T-helper 1 cell (primary cell): Measurements from ENCODE around the gene CERT1.

Experiments
- DNase-seq, 5 donors: peaks; one replicate each; pipeline ENCODE4 v3.0.0-alpha.2; 2012 to 2020

Gene CERT1

GRCh38 chr5:75471193-75471592 is 40.2 kb downstream of the CERT1 start:
- no peak for DNase-seq

GRCh38 chr5:75469017-75469416 is 42.4 kb downstream of the CERT1 start:
- no peak for DNase-seq

GRCh38 chr5:75468593-75468992 is 42.8 kb downstream of the CERT1 start:
- no peak for DNase-seq

- no peak for DNase-seq
Observed at GRCh38 chr5:75466006-75466716, 45.3 kb downstream of the CERT1 start.

DNA sequence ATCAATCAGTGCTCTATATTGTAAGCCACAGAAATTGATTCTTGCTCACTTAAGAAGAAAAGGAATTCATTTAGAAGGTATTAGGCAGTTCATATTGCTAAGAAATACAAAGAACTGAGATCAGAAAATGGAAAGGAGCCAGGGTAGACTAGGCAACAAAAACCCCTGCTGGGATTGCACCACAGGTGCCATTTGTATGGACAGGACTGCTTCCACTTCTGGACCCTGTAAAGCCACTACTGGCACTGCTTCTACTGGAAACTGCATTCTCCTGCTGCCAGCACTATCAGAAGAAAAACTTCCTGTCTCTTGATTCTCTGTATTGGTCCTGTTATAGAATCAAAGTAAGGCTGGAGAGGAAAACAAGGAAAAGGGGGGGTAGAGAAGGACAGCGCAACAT is 45.9 kb downstream of the CERT1 start:
- DNase-seq: no peak

GRCh38 chr5:75463726-75464125 is 47.7 kb downstream of the CERT1 start:
- DNase-seq: no peak

DNA sequence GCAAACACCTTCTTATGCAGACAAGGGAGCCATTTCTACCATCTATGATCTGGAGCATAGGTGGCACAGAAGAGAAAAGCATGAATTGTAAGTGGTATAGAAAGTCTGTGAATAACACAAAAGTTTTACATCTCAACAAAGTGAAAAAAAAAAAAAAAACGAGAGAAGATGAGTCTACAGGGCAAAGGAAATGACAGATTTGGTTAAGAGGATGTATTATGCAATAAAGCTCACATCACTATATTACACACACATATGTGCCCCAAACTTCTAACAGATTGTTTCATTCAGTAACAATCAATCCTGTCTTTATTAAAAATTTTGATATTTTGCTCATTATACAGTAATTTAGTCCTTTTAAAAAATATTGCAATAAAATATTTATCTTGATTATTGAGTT is 49.8 kb downstream of the CERT1 start:
- DNase-seq: peak in 1 of 5 donors; percentile 40

DNA sequence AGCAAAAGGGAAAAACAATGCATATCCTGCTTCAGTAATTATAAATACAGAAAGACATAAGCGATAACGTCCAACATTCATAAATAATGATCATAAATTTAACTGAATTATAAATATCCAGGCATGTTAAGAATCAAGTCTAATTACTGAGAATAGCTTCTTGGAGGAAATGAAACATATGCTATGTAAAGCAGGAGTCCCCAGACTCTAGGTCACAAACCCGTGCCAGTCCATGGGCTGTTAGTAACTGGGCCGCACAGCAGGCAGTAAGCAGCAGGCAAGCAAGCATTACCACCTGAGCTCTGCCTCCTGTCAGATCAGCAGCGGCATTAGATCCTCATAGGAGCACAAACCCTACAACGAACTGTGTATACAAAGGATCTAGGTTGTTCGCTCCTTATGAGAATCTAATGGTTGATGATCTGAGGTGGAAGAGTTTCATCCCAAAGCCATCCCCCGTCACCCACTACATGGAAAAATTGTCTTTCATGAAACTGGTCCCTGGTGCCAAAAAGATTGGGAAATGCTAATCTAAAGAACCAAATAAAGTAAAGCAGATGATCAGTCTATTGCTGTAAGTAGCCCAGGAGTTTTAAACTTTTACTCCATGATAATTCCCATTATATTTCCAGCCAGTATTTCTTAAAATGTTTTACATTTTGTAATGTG is 50.4 kb downstream of the CERT1 start:
- no peak for DNase-seq

DNA sequence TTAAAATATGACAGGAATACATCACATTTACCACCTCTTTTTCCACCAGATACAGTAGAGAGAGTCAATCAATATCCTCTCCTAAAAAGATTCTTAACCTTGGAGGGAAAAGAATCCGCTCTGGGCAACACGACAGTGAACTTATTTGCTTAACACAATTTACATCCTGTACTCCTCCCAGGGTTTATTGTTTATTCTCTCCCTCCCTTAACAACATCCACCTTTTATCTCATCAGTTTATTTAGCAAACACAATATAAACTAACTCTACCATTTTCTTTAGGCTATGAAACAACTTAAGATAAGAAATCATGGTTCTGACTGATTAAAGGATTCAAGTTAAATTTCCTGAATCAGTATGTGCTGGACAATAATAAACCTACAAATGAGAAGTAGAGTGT is 50.9 kb downstream of the CERT1 start:
- DNase-seq: no peak

GRCh38 chr5:75457691-75458090 is 53.7 kb downstream of the CERT1 start:
- DNase-seq: no peak

DNA sequence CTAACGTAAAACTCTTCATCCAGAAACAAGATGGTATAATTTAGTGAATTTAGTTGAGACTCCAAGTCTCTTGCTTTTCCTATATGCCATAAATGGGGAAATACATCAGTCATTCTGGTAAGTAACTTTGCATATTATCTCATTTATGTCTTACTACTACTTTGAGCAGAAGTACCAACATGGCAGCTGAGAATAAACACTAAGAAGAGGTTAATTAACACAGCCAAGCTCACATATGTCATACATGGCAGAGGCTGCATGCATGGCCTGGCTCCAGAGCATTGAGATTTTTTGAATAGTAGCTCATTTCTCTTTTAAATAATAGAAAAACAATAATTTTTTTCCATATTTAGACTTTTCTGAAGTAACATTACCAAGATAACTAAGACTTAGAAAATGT is 54.3 kb downstream of the CERT1 start:
- no peak for DNase-seq

DNA sequence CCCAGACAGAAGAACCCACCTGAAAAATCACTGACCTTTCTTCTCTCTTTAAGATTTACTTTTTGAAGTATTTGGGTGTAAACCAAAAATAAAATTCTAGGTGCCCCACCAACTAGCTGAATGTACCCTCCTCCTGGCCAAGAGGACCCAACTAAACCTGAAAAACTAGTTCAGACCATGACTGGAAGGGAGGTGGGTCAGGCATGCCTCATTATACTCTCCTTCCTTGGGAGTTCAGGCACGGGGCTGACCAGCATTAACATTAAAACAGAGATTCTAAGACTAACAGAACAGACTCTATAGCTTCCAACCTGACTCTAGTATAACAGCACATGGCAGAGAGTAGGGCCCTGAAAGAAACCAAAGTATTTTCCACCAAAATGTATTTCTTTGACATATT is 61.4 kb downstream of the CERT1 start:
- DNase-seq: no peak

DNA sequence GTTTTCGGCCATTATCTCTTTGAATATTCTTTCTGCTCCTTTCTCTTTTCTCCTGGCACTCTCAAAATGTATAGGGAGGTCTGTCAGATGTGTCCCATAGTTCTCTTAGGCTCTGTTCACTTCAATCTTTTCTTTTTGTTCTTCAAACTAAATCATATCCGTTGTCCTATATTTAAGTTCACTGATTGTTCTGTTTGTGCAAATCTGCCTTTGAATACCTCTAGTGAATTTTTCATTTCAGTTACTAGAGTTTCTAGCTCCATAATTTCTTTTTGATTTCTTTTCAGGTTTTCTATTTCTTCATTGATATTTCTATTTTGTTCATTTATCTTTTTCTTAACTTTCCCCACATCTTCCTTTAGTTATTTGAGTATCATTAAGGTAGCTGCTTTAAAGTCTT is 65.4 kb downstream of the CERT1 start:
- no peak for DNase-seq

- DNase-seq: no peak
Observed at GRCh38 chr5:75441560-75441959, 69.9 kb downstream of the CERT1 start.

- no peak for DNase-seq
Observed at GRCh38 chr5:75439276-75439675, 72.2 kb downstream of the CERT1 start.

DNA sequence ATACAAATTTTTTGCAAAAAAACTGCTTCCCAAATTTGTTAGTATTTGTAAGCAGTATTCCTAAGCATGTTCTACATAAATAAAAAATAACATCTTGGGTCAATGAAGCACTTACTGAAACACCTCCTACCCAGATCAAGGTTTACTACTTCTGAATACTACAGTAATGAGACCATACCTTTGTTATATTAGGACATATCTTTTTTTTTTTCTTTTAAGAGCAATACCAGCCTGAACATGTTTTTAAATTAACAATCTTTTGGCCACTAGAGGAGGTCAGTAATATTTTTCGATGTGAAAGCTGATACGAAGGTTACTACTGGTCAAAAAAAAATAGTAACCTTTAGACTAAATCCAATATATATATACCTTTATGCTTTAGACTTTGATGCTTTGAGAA is 72.7 kb downstream of the CERT1 start:
- DNase-seq: no peak

DNA sequence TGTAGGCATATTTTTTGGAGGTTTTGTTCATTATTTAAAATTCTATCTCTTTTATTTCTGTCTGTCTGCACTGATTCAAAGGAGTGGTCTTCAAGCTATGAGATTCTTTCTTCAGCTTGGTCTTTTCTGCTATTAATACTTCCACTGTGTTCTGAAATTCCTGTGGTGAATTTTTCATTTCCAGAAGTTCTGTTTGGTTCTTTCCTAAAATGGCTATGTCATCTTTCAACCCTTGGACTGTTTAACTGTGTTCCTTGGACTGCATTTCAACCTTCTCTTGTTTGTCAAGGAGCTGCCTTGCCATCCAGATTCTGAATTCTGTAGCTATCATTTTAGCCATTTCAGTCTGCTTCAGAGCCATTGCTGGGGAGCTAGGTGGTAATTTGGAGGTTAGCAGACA is 76.3 kb downstream of the CERT1 start:
- DNase-seq: no peak

DNA sequence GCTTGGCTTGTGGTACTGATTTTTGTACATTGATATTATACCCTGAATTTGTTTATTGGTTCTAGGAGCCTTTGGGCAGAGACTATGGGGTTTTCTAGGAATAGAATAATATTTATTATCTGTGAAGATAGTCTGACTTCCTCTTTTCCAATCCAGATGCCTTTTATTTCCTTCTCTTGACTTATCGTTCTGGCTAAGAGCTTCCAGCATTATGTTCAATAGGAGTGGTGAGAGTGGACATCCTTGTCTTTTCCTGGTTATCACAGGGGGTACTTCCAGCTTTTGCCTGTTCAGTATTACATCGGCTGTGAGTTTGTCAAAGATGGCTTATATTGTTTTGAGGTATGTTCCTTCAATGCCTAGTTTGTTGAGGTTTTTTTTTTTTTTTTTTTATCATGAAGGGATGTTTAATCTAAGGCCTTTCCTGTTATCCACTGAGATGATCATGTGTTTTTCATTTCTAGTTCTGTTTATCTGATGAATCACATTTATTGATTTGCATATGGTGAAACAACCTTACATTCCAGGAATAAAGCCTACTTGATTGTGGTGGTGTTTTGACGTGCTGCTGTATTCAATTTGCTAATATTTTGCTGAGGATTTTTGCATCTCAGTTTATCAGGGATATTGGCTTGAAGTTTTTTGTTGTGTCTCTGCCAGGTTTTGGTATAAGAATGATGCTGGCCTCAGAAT is 77.5 kb downstream of the CERT1 start:
- no peak for DNase-seq

GRCh38 chr5:75414241-75414640 is 97.2 kb downstream of the CERT1 start:
- DNase-seq: no peak

GRCh38 chr5:75412111-75412990 is 99.1 kb downstream of the CERT1 start:
- no peak for DNase-seq

DNA sequence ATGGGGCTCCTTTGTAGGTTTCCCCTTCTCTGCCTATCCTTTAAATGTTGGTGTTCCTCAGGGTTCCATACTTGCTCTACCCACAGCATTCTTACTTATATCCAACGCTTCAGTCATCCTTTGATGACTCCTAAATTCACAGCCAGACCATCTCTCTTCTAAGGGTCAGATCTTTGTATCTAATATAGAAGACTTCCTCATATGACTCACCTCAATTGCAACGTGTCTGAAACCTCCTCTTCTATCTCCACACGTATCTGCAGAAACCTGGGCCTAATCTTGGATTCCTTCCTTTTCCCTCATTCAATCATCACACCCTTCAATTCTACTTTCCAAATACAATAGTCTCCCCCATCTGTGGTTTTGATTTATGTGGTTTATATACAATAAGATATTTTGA is 106.1 kb downstream of the CERT1 start:
- no peak for DNase-seq

GRCh38 chr5:75395277-75395676 is 116.2 kb downstream of the CERT1 start:
- no peak for DNase-seq

DNA sequence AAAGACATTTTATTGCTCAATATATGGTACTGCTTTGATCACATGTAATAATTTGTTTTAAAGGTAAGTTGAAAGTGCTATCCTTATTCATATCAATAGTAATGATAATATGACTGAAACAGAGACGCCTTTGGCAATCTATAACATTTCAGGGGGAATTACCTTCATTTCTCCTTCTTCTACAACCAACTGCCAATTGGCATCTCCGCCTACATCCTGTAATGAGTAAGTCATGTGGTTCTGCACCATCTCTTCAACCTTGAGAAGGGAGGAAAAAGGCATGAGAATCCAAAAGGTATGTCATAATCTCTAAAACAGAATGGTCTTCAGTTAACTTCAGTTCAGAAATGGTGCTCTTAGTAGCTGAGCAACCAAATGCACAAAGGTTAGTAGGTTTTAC is 122.0 kb downstream of the CERT1 start:
- DNase-seq: peak in 1 of 5 donors; percentile 59
